ENCODE data around the gene HTR1D. TPM values are rescaled to one million over a fixed set of nuclear protein-coding genes. Genes with fewer than 3 reads are reported as not detected.

HTR1D gene
- total RNA-seq, 1 experiment from 2014 or later = 3.1 TPM

DNA sequence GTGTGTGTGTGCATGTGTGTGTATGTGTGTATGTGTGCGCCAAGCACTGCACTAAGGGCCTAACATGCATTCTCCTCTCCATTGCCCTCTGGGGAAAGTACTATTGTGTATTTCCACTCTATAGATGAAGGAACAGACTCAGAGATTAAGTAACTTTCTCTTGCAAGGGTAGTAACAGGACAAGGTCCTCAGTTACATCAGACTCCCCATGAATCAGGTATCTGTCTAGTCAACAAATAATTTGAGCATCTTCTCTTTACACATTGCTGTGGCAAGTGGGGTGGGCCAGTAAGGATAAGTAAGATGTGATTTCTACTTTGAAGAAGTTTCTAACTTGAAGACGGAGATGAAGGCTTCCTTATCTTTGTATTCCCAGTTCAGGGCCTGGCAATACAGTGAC is 5.0 kb upstream of the HTR1D start:
- no peaks in the 10 kb centered on the region for H3K79me2 ChIP-seq (ENCODE audit: insufficient read depth, low read length)
- no peak overlapping the region for H3T11ph ChIP-seq (ENCODE audit: low read length)
- H2BK12ac ChIP-seq (ENCODE audit: insufficient read length, low read depth, low read length) = no peak overlapping the region
- no peak overlapping the region for H2AFZ ChIP-seq (ENCODE audit: low read length)
- no peak overlapping the region for H3K14ac ChIP-seq (ENCODE audit: insufficient read depth, low read length)
- no peak for DNase-seq
- peaks cover 5% of the 10 kb centered on the region for H3K23me2 ChIP-seq (ENCODE audit: insufficient read length, low read depth, low read length, poor library complexity, severe bottlenecking)
- H4K91ac ChIP-seq (ENCODE audit: insufficient read length, low read depth, low read length) = no peak overlapping the region
- H3K23ac ChIP-seq (ENCODE audit: insufficient read length, low read depth, low read length) = no peak overlapping the region
- H2BK20ac ChIP-seq (ENCODE audit: low read depth, low read length, poor library complexity, severe bottlenecking) = no peak overlapping the region
- Mint-ChIP-seq H3K27me3 (ENCODE audit: low read depth) (peaks cover 35% of the 10 kb centered on the region), H3K27ac (no peak overlapping the region), H3K36me3 (ENCODE audit: insufficient read depth in 1 of 3, low read depth in 3 of 3) (peaks cover 0 to 4% (median 0%) of the 10 kb centered on the region in 3 experiments; a peak in 2 of 7 replicates), H3K9me3 (peaks cover 0 to 2% of the 10 kb centered on the region in 2 experiments; a peak in 3 of 5 replicates), H3K4me1 (peaks cover 30% of the 10 kb centered on the region in 2 experiments), H3K4me3 (no peak overlapping the region)
- no peaks in the 10 kb centered on the region for H3K9me3 ChIP-seq (ENCODE audit: control insufficient read depth, low read depth, low read length)
- no peak overlapping the region for H3K56ac ChIP-seq (ENCODE audit: insufficient read length, low read depth, low read length)
- no peak overlapping the region for H3K4me2 ChIP-seq (ENCODE audit: insufficient read depth, insufficient read length, low read length)
- no peak overlapping the region for H3K9ac ChIP-seq (ENCODE audit: extremely low read depth, insufficient read length, low read length)
- no peak overlapping the region for H2BK120ac ChIP-seq (ENCODE audit: low read depth, low read length, poor library complexity, severe bottlenecking)
- peaks cover 4% of the 10 kb centered on the region for H4K20me1 ChIP-seq (ENCODE audit: control insufficient read depth, insufficient read depth, insufficient read length)
- H2BK5ac ChIP-seq (ENCODE audit: insufficient read length, low read length) = no peak overlapping the region
- H3K27me3 ChIP-seq (ENCODE audit: insufficient read depth, low read length) = no peaks in the 10 kb centered on the region
- no peak overlapping the region for H3K18ac ChIP-seq (ENCODE audit: insufficient read length, low read depth, low read length)
- H4K8ac ChIP-seq (replicated peaks; ENCODE audit: insufficient read length, low read depth, low read length) = no peak overlapping the region
- no peak overlapping the region for H4K5ac ChIP-seq (ENCODE audit: insufficient read length, low read depth, low read length)
- peaks cover 4% of the 10 kb centered on the region; the same call in 1 of the 2 replicates for H3K4me1 ChIP-seq (ENCODE audit: insufficient read depth, low read length)
- TF ChIP-seq, protein P1, sequence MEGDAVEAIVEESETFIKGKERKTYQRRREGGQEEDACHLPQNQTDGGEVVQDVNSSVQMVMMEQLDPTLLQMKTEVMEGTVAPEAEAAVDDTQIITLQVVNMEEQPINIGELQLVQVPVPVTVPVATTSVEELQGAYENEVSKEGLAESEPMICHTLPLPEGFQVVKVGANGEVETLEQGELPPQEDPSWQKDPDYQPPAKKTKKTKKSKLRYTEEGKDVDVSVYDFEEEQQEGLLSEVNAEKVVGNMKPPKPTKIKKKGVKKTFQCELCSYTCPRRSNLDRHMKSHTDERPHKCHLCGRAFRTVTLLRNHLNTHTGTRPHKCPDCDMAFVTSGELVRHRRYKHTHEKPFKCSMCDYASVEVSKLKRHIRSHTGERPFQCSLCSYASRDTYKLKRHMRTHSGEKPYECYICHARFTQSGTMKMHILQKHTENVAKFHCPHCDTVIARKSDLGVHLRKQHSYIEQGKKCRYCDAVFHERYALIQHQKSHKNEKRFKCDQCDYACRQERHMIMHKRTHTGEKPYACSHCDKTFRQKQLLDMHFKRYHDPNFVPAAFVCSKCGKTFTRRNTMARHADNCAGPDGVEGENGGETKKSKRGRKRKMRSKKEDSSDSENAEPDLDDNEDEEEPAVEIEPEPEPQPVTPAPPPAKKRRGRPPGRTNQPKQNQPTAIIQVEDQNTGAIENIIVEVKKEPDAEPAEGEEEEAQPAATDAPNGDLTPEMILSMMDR (conservative IDR thresholded peaks at IDR 0.05) = no peak
- H2AK5ac ChIP-seq (ENCODE audit: insufficient read length, low read length) = no peak overlapping the region
- H3K79me1 ChIP-seq (ENCODE audit: insufficient read depth, low read depth, low read length, poor library complexity, severe bottlenecking) = no peaks in the 10 kb centered on the region
- WGBS (ENCODE audit: extremely low coverage, insufficient read length, low lambda C conversion rate) = no CpG with 5 or more reads among the region's 2 CpGs
- H3K27ac ChIP-seq (ENCODE audit: insufficient read length, low read depth, low read length) = no peak overlapping the region
- no peak overlapping the region for H2BK15ac ChIP-seq (ENCODE audit: low read depth, low read length)
- H3K4ac ChIP-seq (ENCODE audit: low read depth, low read length) = no peak overlapping the region

Data from H9 (cell line).